SH-SY5Y (cell line): ENCODE data around the gene MAP3K5.

Source experiments
- GATA2 ChIP-seq: IDR thresholded peaks from 2 replicates; pipeline ENCODE4 v1.6.1; 2011; ENCODE audit warnings: mild to moderate bottlenecking, low read depth, low read length
- GATA3 ChIP-seq: IDR thresholded peaks from 2 replicates; pipeline ENCODE4 v1.6.1; 2011; ENCODE audit warnings: low read depth, mild to moderate bottlenecking, low read length, moderate library complexity

DNA sequence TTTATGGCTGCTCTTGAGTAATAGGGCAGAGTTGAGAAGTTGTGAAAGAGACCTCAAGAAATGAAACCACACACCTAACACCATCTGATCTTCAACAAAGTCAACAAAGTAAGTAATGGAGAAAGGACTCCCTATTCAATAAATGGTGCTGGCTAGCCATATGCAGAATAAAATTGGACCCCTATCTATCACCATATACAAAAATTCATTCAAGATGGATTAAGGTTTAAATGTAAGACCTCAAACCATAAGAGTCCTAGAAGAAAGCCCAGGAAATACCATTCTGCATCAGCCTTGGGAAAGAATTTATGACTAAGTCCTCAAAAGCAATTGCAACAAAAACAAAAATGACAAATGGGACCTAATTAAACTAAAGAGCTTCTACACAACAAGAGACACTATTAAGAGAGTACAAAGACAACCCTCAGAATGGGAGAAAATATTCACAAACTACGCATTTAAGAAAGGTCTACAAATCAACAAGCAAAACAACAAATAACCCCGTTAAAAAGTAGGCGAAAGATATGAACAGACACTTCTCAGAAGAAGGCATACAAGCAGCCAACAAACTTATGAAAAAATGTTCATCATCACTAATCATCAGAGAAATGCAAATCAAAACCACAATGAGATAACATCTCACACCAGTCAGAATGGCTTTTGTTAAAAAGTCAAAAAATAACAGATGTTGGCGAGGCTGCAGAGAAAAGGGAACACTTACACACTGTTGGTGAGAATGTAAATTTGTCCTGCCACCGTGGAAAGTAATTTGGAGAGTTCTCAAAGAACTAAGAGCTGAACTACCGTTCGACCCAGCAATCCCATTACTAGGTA is 4.0 kb downstream of the MAP3K5 start:
- TF ChIP-seq GATA2 (no peak), GATA3 (no peak)
